ENCODE measurements around the gene CNKSR2. TPM values are rescaled to one million over a fixed set of nuclear protein-coding genes. Genes with fewer than 3 reads are reported as not detected.

CNKSR2 gene
- 1 to 10 TPM in 1 of 2 donors, under 1 TPM in 1; 0.44 to 1.1 TPM for total RNA-seq
- long read RNA-seq, partial matches to known transcripts: 4 of 4 reads
- long read RNA-seq, other reads (novel, unspliced or antisense): 0 of 4 reads

DNA sequence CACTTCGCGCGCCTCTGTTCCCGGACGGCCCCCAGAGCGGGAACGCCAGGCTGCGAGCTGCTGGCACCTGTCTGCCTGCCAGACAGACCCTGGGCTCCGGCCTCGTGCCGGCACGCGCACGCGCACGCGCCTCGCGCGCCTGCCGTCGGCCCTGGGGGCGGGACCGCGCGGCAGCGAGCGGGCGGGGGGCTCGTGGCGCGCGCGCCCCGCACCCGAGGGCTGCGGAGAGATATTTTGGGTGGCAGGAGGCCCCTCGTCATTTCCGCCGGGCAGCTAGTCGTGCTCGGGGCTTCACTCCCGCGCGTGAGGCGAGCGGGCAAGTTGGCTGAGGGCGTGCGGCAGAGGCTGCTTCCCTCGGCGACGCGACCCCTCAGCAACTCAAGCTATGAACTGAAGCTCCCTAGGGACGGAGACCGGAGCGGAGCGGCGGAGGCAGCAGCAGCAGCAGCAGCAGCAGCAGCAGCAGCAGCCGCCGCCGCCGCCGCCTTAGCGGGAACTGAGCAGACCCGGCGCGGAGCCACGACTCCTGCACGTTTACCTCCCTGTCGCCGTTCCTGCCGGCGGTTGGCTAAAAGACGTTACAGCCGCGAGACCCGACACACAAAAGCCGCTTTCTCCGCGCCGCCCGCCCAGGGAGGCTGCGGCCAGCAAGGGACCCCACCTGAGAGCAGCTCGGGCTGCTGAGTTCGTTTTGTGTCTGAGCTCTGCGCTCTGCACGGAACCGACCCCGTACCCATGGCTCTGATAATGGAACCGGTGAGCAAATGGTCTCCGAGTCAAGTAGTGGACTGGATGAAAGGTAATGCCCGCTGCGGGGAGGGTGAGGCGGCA lies at the start of gene CNKSR2:
Gene CNKSR2 (plus strand): TSS at position 256 of the 831 bp plus-strand sequence. CDS start 480 bp downstream, at position 736.
- DNase-seq (peak; percentile 40), ATAC-seq (peak; percentile 79 to 83)
- intact Hi-C loops (cut with DNase I): no loop called here

DNA sequence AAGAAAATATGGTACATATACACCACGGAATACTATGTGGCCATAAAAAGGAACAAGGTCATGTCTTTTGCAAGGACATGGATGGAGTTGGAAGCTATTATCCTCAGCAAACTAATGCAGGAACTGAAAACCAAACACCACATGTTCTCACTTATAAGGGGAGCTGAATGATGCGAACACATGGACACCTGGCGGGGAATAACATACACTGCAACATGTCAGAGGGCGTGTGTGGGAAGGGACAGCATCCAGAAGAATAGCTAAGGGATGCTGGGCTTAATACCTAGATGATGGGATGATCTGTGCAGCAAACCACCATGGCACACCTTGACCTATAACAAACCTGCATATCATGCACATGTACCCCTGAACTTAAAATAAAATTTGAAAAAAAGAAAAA lies 19.5 kb upstream of the CNKSR2 start:
- intact Hi-C loops (cut with DNase I): no loop called here
- no peak for DNase-seq
- ATAC-seq: no peak

DNA sequence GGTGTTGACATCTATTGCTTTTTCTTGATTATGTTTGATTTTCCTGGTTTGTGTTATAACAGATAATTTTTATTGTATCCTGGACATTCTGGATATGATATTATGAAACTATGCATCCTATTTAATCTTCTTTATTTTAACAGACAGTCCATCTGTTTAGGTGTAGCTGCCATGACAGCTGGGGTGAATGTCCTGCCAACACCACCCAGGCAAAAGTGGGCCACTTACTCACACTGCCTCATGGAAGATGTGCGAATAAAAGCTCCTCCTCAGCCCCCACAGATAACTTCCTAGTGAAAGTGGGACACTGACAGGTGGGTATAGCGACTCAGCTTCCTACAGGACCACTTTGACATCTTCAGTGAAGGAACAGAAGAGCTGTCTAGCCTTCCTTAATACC lies 18.4 kb upstream of the CNKSR2 start:
- ATAC-seq: no peak
- intact Hi-C loops (cut with DNase I): no loop called here
- no peak for DNase-seq

DNA sequence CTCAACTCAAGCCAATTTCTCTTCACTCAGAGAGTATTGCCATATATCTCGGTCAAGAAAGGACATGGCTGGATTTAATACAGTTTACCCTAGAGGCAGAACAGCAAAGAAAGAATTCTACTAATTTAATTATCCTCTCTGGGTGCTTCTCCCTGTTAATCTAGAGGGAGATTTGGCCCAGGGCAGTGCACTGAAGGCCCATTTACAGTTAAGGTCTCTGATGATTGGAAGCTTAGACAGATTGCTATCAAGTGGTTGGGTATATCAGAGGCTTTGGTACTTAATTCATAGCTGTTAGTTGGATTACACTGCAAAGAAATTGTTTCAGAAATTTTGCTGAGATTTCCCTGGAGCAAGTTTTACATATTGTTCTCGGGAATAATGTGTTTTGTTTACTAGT lies 4.6 kb upstream of the CNKSR2 start:
- intact Hi-C loops (cut with DNase I): no loop called here
- no peak for ATAC-seq
- no peak for DNase-seq

DNA sequence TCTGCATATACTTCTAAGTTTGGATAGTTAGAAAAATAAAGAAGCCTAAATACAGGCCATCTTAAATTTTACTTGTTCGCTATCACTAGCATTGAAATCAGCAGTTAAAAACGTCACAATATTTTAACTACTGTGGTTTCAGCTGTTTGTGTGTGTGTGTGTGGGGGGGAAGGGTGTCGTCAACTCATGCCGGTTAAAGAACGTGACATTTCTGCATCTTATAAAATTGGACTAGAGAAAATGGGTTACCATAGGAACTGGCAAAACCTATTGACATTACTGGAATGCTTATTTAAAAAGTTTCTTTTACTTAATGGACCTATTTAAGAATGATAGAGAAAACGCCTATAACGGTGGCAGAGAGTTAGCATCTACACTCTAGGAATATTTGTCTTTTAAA lies 1.2 kb upstream of the CNKSR2 start:
- DNase-seq (no peak), ATAC-seq (no peak)
- intact Hi-C loops (cut with DNase I): no loop called here

DNA sequence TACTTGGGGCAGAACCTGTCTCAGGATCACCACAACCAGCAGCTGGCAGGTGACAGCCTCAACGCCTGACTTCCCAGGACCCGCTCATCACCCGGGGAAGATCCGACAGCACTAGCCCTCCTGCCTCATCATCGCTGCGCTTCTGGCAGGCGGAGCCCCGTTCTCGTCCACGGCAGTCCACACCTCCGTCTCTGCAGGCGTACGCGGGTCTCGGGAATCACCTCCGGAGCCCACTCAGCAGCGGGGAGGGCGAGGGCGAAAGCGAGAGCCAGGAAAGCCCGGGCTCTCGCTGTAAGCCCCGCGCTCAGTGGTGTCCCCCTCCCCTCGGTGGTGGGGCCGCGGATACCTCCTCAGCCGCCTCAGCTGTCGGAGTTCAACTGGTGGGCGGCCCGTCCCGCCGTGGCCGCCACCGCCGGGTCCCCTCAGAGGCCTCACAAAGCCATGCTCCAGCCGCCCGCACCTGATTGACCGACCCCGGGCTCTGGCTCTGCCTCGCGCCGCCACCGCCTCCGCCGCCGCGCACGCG lies 518 bp upstream of the CNKSR2 start:
- peak; percentile 28 to 53 for ATAC-seq
- intact Hi-C loops (cut with DNase I): no loop called here
- no peak for DNase-seq

DNA sequence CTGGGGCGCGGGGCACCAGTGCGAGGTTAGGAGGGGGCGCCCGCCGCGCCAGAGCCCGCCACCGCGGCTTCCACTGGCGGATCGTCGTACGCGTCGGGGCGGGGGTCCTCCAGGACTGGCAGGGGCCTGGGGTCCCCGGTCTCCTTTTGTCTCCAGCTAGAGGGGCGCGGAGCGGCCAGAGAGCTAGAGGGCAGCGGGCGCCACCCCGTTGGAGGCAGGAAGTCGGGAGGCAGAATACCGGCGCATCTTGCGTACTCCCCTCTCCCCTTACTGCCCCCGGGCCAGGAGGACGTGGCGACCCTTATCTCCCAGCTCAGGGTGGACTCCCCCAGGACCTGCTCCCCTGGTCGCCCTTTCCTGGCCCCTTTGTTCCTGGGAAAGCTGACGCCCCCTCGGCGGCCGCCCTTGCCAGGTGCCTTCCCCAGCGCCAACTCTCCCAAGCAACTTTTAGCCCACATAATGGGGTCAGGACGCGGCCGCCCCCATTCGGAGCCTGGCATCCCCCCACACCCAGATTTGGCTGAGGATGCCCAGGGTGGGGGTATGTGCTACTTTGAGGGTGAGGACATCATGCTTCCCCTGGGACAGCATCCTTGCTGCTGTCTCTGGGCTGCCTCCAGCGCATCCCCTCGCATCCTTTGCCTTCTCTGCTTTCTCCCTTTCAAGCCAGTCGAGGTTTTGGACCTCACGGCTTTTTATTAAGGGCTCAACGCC lies 933 bp downstream of the CNKSR2 start:
- intact Hi-C loops (cut with DNase I): no loop called here
- ATAC-seq (peak; percentile 23 to 28), DNase-seq (no peak)

DNA sequence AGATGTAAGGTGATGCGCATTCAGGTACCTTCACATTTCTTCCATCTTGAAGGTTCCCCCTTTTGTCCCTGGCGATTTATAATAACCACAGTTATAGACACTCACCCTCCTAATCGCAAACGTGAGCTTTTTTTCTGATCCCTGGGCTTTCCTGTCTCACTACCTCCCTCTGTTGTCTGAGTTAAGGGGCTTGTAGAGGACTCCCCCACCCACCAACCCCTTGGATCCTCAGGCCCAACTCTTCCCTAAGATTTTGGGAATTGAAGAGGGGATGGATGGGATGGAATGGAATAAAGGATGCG lies 1.4 kb downstream of the CNKSR2 start:
- intact Hi-C loops (cut with DNase I): no loop called here
- DNase-seq (no peak), ATAC-seq (no peak)

DNA sequence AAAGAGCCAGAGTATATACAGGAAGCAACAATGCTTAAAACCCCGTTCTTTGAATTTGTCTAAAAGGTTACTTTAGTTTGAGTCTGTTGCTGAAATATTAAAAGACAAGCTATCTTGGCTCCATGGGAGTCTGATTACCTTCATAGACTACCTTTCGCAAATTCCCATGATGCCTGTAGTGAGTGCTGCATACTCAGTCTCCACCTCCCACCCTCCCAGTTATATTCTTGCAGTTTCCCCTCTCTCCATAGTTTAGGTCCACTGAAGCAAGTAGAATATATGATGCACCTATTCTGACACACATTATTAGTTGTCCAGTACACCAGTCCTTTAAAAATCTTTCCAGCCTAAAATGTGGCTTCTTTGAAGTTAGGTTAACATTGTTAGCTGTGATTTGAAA lies 2.4 kb downstream of the CNKSR2 start:
- no peak for ATAC-seq
- intact Hi-C loops (cut with DNase I): no loop called here
- DNase-seq: no peak

DNA sequence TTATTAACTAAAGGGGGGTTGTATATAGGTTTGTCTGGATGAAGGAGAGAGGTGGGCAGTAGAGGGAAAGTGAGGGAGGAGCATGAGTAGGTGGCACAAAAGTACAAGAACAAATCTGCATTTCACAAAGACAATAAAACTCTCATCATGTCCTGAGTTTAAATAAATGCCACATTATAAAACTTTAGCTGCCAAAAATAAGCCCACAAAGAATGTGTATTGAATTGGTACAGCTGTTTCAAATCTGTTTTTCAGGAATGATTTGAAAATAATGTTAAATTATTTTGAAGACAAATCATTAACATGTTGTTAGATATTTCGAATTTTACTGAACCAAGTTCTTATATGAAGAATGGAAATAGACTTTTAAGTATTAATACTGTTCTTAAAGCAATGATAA lies 5.8 kb downstream of the CNKSR2 start:
- intact Hi-C loops (cut with DNase I): no loop called here
- ATAC-seq: no peak
- no peak for DNase-seq

DNA sequence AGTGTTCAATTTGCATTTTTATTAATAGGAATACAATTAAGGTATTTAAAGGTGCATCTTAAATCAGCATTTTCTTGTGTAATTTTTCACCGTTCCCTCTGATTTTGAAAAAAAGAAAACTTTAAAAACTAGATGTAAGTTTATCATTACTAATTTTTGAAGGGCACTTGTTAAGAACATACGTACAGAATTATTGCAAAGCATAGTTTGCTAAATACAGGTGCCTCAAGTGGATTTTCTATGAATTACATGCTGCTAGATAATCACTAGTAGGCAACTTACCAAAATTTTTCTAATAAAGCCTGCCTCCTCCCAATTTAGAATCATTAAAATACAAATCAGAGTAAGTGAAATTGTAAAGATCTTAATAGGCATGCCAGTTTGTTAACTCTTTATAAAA lies 8.5 kb downstream of the CNKSR2 start:
- DNase-seq (no peak), ATAC-seq (no peak)
- intact Hi-C loops (cut with DNase I): no loop called here

DNA sequence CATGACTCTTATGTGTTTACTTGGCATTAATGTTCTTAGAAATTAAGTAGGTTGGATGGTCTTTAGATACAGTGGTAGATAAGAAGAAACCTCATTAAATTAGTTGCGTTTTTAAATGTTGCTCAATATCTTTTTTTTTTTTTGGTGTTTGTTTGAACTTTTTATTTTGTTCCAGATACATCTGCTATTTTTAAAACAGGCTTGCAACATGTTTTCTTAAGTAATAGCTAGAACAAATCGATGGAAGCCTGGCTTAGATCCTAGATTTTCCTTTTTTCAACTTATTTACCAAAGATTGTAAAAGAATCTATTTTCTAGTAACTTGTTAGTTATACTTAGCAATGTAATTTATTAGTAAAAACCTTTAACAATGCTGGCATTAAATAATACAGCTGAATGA lies 9.3 kb downstream of the CNKSR2 start:
- intact Hi-C loops (cut with DNase I): no loop called here
- DNase-seq (no peak), ATAC-seq (no peak)

DNA sequence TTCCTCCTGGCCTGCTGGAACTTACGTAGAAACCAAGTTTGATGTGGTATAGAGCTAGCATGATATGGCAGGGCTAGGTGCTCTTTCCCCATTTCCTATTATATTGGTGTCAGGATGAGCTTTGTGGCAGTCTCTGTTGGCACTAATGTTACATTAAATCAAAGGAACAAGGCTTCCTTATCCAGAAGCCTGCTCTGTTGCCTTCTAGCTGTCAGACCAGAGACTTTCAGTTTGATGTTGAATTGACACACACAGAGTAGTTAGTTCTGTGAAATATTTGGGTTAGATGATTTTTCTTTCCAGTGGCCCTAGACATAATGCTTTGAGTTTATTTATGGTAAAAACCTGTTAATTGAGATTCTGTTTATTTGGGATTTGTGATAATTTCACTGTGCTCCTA lies 10.0 kb downstream of the CNKSR2 start:
- ATAC-seq: no peak
- intact Hi-C loops (cut with DNase I): no loop called here
- no peak for DNase-seq

DNA sequence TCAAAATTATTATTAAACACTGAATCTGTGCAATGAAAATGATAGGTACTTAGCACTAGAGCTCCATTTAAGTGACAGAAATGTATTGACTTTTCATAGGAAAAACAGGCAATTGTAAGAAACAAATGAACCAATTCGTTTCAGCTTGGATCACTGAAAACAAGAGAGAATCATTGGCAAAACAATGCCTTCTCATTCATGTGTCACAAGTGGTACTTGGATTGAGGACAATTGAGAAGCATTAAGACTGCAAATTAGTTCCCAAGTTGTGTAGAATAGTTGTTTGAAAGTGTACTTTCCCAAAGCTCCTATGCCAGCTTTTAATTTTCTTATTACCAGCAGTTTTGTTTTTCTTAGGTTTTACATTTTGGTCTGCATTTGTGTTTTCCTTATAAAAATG lies 20.6 kb downstream of the CNKSR2 start:
- DNase-seq (no peak), ATAC-seq (no peak)
- intact Hi-C loops (cut with DNase I): no loop called here

DNA sequence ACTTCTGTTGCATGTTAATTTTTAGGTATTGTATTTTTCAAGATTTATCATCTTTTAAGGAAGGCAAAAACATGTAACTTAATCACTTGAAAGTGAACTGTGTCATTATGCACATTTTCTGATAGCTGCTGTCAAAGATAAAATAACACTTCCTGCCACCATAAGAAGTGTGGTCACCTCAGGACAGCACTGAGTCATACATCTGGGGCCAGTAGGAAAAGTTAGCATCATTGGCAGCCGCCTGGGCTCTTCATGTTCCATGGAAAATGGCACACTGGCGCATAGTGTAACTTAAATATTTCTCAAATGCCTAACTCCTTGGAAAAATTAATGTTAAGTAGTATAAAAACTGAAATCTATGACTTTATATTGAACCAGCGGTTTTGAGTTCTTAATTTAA lies 24.2 kb downstream of the CNKSR2 start:
- DNase-seq: no peak
- intact Hi-C loops (cut with DNase I): no loop called here

DNA sequence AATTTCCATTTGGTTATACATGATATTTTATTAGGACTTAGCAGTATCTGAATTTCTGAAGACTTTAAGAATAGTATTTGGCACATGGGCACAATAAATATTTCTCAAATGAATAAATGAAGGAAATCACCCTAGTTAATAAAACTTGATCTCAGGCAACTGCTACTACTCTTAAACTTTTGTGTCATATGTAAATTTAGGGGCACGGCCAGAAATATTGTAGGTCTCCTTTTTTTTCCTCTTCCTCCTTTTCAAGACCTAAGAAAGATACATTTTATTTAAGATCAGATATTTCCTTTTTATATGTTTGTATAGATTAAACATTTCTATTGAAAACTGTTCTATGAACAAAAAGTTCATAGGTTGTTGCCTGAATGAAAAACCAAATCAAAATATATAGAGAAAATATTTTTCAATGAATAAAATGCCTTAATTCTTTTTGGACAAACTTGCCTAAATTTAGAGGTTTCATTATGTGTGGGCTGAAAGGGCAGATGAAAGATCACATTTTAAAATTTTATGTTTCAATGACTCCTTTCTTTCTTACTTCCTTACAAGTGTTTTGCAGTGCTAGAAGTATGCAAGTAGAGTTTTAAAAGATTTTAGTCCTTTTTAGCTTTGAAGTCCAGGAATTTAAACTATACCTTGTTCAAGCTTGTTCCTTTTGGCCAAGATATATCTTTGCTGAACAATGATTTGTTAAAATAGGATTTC lies 26.3 kb downstream of the CNKSR2 start:
- DNase-seq: no peak
- intact Hi-C loops (cut with DNase I): no loop called here
- ATAC-seq: no peak

More for the DNA sequence above, 24.2 kb downstream of the CNKSR2 start:
- no peak for ATAC-seq

DNA sequence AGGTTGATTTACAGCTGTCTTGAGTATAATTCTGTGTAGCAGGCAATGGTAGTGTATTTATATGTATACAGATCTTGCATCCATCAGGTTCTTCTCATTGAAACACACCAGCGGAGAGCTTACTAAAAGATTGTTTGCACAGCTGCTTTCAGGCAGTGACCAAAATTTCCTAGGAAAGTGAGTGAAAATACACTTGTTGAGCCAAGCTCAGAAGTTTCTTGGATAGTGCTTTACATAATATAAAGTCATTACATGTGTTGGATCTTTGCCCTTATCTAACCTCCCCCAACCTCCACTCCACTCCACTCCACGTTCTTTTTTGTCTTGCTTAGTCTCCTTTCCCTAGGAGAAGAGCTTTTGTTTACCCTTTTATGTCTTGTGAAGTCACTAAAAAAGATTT lies 34.1 kb downstream of the CNKSR2 start:
- DNase-seq (no peak), ATAC-seq (no peak)
- intact Hi-C loops (cut with DNase I): no loop called here

DNA sequence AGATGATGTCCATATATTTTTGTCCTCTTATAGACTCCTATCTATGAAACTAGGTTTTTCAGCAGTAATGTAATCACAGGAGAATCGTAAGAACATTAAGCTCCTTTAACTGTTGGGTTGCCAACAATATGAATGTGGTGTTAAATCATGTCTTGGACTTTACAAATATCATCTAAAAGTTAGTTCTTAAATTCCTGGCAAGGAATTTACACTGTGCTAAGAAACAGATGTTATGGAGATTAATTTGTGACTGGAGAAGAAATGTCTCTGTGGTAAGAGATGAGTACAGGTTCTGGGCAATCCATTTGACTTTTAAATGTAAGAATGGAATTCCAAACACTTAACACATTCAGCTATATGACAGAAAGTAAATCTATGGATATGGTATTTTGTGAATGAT lies 34.6 kb downstream of the CNKSR2 start:
- DNase-seq: no peak
- intact Hi-C loops (cut with DNase I): no loop called here
- ATAC-seq: no peak

DNA sequence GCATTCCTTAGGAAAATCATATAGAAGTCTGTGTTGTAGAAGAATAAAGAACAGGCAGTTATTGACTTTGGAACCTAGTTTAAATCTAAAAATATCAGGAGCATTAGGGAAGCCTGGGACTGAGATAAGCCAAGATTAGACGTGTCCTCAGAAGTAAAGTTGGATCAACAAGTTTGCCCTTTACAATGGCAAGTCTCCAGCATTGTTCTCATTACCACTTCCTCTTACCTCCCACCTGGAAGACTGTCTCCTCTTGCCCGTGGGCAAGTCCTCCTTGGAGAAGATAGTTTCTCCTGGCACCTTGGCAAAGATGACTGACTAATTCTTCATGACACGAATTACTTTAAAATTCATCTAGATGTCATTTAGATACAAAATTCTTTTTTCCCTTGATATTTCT lies 37.8 kb downstream of the CNKSR2 start:
- no peak for DNase-seq
- intact Hi-C loops (cut with DNase I): no loop called here
- ATAC-seq: no peak

DNA sequence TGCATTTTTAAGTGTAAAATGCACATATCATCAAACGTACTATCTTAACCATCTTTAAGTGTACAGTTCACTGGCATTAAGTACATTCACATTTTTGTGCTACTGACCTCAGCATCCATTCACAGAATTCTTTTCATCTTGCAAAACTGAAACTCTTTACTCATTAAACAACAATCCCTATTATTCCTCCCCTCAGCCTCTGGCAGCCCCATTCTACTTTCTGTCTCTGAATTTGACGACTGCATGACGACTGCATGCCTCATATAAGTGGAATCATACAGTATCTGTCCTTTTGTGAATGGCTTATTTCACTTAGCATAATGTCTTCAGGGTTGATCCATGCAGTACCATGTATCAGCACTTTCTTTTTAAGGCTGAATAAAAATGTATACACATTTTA lies 38.7 kb downstream of the CNKSR2 start:
- ATAC-seq (no peak), DNase-seq (no peak)
- intact Hi-C loops (cut with DNase I): no loop called here
